ENCODE results near the gene APBA1.
A peak's percentile ranks its signal among the peaks of the same experiment; 100 is the strongest.
"Not testable (repeated sequence)": the region's sequence is repeated elsewhere in the genome, so short reads cannot be mapped to it uniquely, and the experiment has no call there.

The APBA1 gene

DNA sequence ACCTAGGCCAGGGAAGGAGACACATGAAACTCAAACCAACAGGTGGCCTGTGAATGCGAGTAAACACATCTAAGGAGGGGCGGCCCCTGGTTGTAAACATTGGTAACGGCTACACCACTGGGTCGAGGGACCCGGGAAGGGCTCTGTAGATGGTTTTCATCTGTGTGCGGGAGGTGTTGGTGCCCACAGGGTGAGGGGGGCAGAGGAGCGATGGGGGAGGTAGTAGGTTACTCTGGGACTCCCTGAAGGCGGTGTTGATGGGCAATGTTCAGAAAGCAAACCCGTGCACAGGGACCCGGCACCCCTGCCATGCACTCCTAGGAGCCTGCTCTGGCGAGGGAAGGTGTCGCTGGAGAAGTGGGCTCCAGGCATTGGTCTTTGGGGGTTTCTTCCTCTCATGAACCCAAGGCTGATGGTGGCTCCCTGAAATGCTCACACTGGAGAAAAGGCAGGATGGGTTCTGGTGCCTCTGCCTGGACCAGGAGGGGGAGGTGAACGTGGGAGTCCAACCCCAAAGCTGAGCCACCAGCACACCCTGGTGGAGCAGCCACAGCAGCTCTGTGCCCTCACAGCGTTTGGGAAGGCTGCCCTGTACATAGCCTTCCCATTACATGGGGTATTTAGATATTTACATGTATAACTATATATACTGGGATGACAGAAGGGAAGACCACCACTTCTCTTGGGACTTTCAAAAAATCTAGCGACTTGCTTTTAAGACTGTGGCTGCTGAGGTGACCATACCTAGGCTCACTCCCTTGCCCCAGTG, 244.0 kb downstream of the APBA1 start:
- Mint-ChIP-seq H3K27ac (no peak overlapping the region), H3K4me1 (peaks cover 3% of the 10 kb centered on the region)
- no peak for ATAC-seq (ENCODE audit: low read depth)

DNA sequence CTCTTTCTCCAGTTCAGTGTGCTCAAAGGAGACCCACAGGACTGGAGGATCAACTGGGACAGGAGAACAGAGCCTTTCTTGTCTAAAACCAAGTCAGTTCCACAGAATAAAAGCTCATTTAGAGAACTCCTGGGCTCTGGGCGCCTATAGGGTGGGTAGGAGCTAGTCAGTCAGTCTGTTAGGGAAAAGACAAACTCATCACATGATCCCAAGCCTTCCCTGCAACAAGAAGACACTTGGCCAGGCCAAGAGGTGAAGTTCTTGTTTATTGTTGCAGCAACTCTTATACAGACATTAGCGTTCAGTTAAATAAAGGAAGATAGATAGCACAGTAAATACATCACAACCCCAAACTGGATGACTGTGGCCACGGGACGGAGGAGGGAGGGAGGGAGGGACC, 244.9 kb downstream of the APBA1 start:
- no peak for ATAC-seq (ENCODE audit: low read depth)
- H3K9me3 Mint-ChIP-seq, result no peaks in the 10 kb centered on the region

More for the DNA sequence above, 244.0 kb downstream of the APBA1 start:
- Mint-ChIP-seq H3K9me3 (no peaks in the 10 kb centered on the region), H3K27me3 (peaks cover 11% of the 10 kb centered on the region), H3K4me3 (no peak overlapping the region), H3K36me3 (no peaks in the 10 kb centered on the region)
- DNase-seq (ENCODE audit: low spot score in 2 of 2), result no peak

DNA sequence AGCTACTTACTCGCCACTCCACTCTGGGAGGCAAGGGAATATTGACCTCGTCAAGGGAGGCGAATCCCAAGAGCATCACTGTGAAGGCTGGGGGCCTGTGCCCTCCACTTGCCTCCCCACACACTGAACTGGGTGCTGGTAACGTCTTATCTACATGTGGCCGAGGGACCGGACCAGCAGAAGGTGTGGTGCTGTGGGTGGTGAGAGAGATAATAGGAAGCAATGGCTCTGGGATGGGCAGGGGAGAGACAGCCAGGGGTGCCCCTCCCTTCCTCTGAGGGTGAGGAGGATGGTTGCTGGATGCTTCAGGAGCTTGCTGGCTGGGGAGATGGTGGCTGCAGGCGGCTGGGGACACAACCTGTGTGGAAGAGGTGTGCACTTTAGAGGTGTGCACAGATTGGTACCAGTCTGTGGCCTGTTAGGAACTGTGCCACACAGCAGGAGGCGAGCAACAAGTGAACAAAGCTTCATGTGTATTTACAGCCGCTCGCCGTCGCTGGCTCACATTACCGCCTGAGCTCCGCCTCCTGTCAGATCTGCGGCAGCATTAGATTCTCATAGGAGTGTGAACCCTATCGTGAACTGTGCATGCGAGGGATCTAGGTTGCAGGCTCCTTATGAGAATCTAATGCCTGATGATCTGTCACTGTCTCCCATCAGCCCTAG, 246.9 kb downstream of the APBA1 start:
- no peaks in the 10 kb centered on the region for H3K9me3 Mint-ChIP-seq
- DNase-seq (ENCODE audit: low spot score in 2 of 2) (no peak), ATAC-seq (ENCODE audit: low read depth) (no peak)
- peaks cover 5% of the 10 kb centered on the region for H3K4me1 Mint-ChIP-seq
- peaks cover 14% of the 10 kb centered on the region for H3K27me3 Mint-ChIP-seq
- no peaks in the 10 kb centered on the region for H3K36me3 Mint-ChIP-seq
- H3K27ac Mint-ChIP-seq, result no peak overlapping the region
- H3K4me3 Mint-ChIP-seq, result no peak overlapping the region

More for the DNA sequence above, 244.9 kb downstream of the APBA1 start:
- Mint-ChIP-seq H3K27ac (no peak overlapping the region), H3K27me3 (peaks cover 11% of the 10 kb centered on the region), H3K4me1 (peaks cover 3% of the 10 kb centered on the region), H3K36me3 (no peaks in the 10 kb centered on the region), H3K4me3 (no peak overlapping the region)
- DNase-seq (ENCODE audit: low spot score in 2 of 2), result no peak

DNA sequence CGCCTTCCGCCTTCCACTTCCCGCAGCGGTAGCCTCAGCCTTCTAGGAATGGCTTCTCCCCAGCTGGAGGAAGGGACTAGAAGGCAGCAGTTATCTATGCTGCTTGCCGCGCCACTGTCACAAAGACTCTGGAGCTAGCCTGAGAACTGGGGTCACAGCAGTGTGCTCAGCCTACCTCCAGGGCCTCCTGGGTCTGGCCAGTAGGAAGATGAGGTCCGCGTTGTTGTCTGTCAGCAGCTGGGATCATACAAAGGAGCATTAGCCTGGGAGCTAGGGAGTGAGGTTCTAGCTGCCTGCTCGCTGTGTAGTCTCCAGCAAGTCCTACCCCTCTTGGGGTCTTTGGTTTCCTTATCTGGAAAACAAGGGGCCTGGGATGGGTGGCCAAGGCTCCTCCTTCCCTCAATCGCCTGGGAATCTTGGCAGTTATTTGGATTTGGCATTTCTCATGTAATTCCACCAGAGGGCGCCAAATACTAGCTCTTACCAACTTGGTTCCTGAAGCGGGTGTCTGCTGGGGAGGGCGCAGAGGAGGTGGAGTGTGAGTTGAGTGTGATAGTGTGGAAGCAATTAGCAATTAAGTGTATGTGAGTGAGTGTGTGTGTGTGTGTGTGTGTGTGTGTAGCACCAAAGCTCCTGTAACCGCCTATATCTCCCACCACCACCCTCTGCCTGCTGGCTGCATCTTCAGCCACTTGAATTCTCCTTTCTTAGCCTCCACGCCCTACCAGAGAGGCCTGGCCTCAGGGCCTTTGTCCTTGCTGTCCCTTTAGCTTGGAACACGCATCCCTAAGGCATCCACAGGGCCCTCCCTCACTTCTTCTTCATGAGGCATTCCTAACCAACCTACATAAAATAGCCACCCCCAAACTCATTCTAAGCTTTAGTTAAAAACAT, 250.0 kb downstream of the APBA1 start:
- Mint-ChIP-seq H3K9me3 (no peaks in the 10 kb centered on the region), H3K4me3 (no peak overlapping the region), H3K4me1 (peaks cover 5% of the 10 kb centered on the region), H3K27ac (no peak overlapping the region), H3K36me3 (no peaks in the 10 kb centered on the region), H3K27me3 (peaks cover 12% of the 10 kb centered on the region)
- no peak for ATAC-seq (ENCODE audit: low read depth)
- peak; percentile 20 for DNase-seq (ENCODE audit: low spot score in 2 of 2)

DNA sequence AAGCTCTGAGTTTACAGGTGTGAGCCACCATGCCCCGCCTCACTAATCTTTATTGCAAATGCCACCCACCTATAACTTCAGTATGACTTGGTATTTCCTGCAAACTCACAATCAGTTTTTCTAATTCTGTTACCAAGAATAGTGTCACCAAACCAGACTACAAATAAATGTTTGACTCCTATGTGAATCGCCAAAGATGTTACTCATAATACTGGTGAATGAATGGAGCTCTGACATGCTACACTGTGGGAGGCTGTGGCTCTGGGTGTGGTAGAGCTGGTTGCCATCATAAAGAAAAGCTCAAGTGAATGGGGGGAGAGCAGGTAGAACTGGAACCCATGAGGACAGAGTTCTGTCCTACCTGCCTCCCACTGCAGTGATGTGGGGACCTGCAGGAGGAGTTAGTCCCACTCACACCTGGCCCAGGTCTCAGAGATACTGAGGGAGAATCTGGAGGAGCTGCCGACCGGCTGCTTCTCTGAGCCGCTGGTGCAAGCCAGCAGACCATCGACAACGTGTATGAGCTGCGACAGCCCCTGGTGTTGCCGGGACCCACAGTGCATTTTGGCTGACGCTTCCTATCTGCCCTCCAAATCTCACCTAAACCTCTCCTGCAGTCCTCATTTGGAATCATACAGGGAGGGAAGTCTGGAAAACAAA, 251.4 kb downstream of the APBA1 start:
- no peak for DNase-seq (ENCODE audit: low spot score in 2 of 2)

DNA sequence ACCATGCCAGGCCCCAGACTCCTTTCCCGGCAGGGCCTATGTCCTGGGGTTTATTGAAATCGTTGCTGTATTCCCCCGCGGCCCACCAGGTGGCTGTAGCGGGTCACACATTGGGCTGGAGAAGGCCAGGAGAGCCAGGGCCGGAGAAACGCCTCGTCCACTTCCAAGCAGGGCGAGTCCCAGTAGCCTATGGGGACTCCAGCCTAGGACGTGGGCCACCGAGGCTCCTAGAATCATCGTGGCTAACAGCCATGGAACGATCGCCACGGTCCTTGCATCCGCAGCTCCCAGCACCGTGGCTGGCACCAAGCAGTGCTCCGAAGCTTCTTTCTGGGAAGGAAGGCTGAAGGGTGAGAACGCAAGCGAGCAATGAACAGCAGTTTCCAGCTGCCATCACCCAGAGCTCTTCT, 259.4 kb downstream of the APBA1 start:
- no peak overlapping the region for H3K27ac Mint-ChIP-seq
- DNase-seq (ENCODE audit: low spot score in 2 of 2) (no peak), ATAC-seq (ENCODE audit: low read depth) (no peak)
- H3K27me3 Mint-ChIP-seq, result peaks cover 6% of the 10 kb centered on the region
- H3K36me3 Mint-ChIP-seq, result no peaks in the 10 kb centered on the region
- no peak overlapping the region for H3K4me3 Mint-ChIP-seq
- H3K9me3 Mint-ChIP-seq, result peaks cover 5% of the 10 kb centered on the region
- no peaks in the 10 kb centered on the region for H3K4me1 Mint-ChIP-seq

More for the DNA sequence above, 251.4 kb downstream of the APBA1 start:
- H3K9me3 Mint-ChIP-seq, result no peaks in the 10 kb centered on the region
- H3K27ac Mint-ChIP-seq, result no peak overlapping the region
- H3K36me3 Mint-ChIP-seq, result no peaks in the 10 kb centered on the region
- no peak for ATAC-seq (ENCODE audit: low read depth)
- H3K4me1 Mint-ChIP-seq, result peaks cover 2% of the 10 kb centered on the region
- no peak overlapping the region for H3K4me3 Mint-ChIP-seq
- H3K27me3 Mint-ChIP-seq, result peaks cover 12% of the 10 kb centered on the region

DNA sequence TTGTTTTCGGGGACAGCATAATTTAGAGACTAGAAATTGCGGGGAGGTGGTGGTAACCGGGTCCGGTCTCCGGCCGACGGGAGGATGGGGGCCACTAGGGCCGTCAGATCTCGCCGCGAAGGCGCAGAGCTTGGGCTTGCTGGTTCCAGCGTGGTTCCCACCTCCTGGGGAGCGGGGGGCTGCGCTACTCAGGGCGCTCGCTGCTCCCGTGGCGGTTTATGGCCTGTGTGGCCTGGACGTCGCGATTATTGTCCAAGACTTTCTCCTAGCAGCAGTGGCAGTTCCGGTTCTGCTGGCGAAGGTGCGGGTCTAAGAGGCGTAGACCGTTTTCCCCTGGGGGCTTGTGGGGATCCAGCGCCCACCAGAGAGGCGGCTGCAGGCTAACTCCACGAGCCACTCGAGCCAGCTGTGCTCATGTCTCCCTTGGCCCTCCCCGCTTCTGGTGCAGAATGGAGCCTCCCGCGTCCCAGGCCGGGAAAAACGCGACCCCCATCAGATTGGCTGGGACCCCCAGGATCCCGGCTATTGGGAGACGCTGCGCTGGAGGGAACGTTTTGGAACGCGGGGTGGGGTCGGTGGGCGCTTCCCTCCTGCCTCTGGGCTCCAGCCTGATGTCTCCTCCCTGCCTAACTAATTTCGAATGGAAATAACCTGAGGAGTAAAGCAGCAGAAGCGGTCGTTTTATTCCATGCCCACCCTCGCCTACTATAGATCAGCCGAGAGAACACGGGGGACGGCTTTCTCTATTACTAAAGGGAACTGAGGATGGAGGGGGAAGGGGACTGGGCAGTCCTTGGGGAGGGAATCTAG, 260.0 kb downstream of the APBA1 start:
- H3K36me3 Mint-ChIP-seq, result no peaks in the 10 kb centered on the region
- no peaks in the 10 kb centered on the region for H3K4me1 Mint-ChIP-seq
- peaks cover 6% of the 10 kb centered on the region for H3K27me3 Mint-ChIP-seq
- H3K4me3 Mint-ChIP-seq, result no peak overlapping the region
- H3K27ac Mint-ChIP-seq, result no peak overlapping the region
- ATAC-seq (ENCODE audit: low read depth) (no peak), DNase-seq (ENCODE audit: low spot score in 2 of 2) (no peak)
- peaks cover 5% of the 10 kb centered on the region for H3K9me3 Mint-ChIP-seq

DNA sequence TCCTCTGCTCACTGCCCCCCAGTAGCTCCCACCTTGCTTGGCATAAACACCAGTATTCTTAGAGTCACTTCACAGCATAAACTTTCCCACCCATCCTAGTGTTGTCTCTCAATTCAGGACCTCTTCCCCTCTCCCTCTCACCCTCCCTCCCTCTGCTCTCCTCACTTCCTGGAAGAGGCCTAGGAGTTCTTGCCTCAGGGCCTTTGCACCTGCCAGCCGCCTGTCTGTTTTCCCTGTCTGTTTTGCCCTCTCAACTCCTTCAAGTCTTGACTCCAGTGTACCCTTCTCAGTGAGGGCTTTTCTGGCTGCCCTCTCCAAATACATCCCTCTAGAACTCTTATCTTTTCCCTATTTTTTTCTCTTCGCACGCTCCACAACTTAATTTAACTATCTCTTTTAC, 260.9 kb downstream of the APBA1 start:
- no peak overlapping the region for H3K4me3 Mint-ChIP-seq
- H3K4me1 Mint-ChIP-seq, result no peaks in the 10 kb centered on the region
- ATAC-seq (ENCODE audit: low read depth) (no peak), DNase-seq (ENCODE audit: low spot score in 2 of 2) (no peak)
- H3K9me3 Mint-ChIP-seq, result peaks cover 5% of the 10 kb centered on the region
- H3K27me3 Mint-ChIP-seq, result peaks cover 6% of the 10 kb centered on the region
- H3K27ac Mint-ChIP-seq, result no peak overlapping the region
- no peaks in the 10 kb centered on the region for H3K36me3 Mint-ChIP-seq

DNA sequence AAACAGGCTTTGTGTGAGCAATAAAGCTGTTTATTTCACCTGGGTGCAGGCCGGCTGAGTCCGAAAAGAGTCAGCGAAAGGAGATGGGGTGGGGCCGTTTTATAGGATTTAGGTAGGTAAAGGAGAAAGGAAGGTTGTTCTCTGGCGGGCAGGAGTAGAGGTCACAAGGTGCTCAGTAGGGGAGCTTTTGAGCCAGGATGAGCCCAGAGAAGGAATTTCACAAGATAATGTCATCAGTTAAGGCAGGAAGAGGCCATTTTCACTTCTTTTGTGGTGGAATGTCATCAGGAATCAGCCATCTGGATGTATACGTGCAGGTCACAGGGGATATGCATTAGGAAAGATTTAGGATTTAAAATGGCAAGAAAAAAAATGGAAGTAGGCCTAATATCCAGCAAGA, 262.2 kb downstream of the APBA1 start:
- H3K27me3 Mint-ChIP-seq, H3K4me1 Mint-ChIP-seq, H3K27ac Mint-ChIP-seq: not testable (repeated sequence)

DNA sequence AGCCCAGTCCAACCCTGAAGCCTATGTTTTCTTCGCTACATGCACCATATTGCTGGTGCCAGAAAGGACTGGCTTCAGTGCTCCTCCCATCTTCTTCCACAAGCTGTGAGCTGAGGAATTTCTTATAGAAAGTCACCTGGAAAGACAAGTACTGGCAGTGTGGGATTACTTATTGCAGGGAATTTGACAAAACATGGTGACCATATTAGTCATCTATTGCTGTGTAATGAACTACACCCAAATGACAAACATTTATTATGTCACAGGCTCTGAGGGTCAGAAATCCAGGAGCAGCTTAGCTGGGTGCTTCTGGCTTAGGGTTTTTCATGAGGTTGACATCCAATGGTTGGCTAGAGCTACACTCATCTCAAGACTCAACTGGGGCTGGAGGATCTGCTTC, 271.7 kb downstream of the APBA1 start:
- no peaks in the 10 kb centered on the region for H3K36me3 Mint-ChIP-seq
- peaks cover 2% of the 10 kb centered on the region for H3K9me3 Mint-ChIP-seq
- H3K4me1 Mint-ChIP-seq, result no peaks in the 10 kb centered on the region
- no peak overlapping the region for H3K27ac Mint-ChIP-seq
- peaks cover 6% of the 10 kb centered on the region for H3K27me3 Mint-ChIP-seq
- no peak for ATAC-seq (ENCODE audit: low read depth)
- H3K4me3 Mint-ChIP-seq, result no peak overlapping the region
- no peak for DNase-seq (ENCODE audit: low spot score in 2 of 2)

More for the DNA sequence above, 262.2 kb downstream of the APBA1 start:
- ATAC-seq (ENCODE audit: low read depth); H3K36me3 Mint-ChIP-seq; H3K9me3 Mint-ChIP-seq; DNase-seq (ENCODE audit: low spot score in 2 of 2); H3K4me3 Mint-ChIP-seq: not testable (repeated sequence)

DNA sequence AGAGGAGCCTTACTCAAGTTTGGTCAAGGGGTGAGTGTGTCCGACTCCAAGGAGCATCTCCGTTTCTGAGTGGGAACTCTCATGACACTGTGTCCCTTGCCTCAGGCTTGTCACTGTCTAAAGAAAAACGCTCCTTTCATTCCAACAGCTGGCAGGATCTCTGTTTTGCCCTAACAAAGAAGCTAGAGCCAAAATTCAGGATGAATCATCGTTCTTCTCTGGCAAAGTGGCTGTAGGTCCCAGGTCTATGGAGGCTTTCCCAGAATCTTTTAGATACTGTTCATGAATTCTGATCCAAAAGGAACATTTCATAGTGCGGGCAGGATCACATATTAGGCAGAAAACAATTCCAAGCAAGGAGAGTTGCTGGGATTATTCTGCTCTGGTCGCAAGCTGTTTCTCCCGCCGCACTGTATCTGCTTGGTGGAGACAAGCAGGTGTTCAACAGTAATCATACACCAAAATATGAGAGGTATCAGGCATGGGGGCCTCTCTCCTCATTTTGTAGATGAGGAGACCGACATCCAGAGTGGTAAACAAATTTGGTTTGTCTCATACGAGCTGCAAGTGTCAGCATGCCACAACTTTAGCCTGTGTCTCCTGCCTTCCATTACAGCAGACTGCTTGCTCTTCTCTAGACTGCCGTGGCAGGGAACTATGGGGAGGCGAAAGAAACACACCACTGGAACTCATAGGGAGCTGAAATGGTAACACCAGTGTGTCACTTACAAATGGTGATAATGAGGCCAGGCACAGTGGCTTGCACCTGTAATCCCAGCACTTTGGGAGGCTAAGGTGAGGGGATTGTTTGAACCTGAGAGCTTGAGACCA, 274.6 kb downstream of the APBA1 start:
- Mint-ChIP-seq H3K4me1 (no peaks in the 10 kb centered on the region), H3K27me3 (peaks cover 5% of the 10 kb centered on the region), H3K36me3 (no peaks in the 10 kb centered on the region), H3K9me3 (peaks cover 2% of the 10 kb centered on the region), H3K27ac (no peak overlapping the region), H3K4me3 (no peak overlapping the region)
- ATAC-seq (ENCODE audit: low read depth) (no peak), DNase-seq (ENCODE audit: low spot score in 2 of 2) (no peak)

DNA sequence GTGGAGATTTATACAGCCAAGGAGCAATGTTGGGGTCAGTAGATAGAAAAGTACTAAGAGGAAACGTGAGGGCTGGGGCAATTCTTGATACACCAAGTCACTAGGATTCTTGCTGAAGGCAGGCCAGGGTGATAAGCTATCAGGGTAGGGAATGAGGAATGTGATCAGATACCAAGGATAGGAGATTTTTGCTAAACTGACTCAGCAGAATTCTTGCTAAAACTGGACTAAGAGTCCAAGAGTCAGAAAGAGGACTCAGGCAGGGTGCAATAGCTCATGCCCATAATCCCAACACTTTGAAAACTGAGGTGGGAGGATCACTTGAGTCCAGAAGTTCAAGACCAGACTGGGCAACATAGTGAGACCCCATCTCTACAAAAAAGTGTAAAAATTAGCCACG, 275.4 kb downstream of the APBA1 start:
- H3K9me3 Mint-ChIP-seq, result peaks cover 2% of the 10 kb centered on the region
- no peak for DNase-seq (ENCODE audit: low spot score in 2 of 2)
- no peak overlapping the region for H3K4me3 Mint-ChIP-seq
- no peaks in the 10 kb centered on the region for H3K36me3 Mint-ChIP-seq
- peaks cover 8% of the 10 kb centered on the region for H3K27me3 Mint-ChIP-seq
- no peak for ATAC-seq (ENCODE audit: low read depth)
- no peak overlapping the region for H3K27ac Mint-ChIP-seq
- no peaks in the 10 kb centered on the region for H3K4me1 Mint-ChIP-seq

All from memory B cell (primary cell).